Right renal pelvis (tissue), 4 donors: ENCODE measurements around the gene RSL1D1. TPM values are rescaled to one million over a fixed set of nuclear protein-coding genes. Genes with fewer than 3 reads are reported as not detected.
A peak's percentile ranks its signal among the peaks of the same experiment; 100 is the strongest.
"Not testable (repeated sequence)": the region's sequence is repeated elsewhere in the genome, so short reads cannot be mapped to it uniquely, and the experiment has no call there.

Experiments
- DNase-seq, 4 donors: peaks; one replicate each; pipeline ENCODE4 v3.0.0-alpha.2; 2013; ENCODE audit warnings: low read depth in 4 of 4, low spot score in 3 of 4, missing footprints in 1 of 4
- polyA plus RNA-seq, 4 donors: library from polyadenylated mRNA; unstranded; fragments of 120-200 nt; gene quantifications; one replicate each; pipeline ENCODE4 v1.2.1, GENCODE V29; 2013; ENCODE audit not compliant: insufficient read length in 4 of 4

The RSL1D1 gene
- polyA plus RNA-seq, 4 donors, result 231 to 286 (median 244) TPM

DNA sequence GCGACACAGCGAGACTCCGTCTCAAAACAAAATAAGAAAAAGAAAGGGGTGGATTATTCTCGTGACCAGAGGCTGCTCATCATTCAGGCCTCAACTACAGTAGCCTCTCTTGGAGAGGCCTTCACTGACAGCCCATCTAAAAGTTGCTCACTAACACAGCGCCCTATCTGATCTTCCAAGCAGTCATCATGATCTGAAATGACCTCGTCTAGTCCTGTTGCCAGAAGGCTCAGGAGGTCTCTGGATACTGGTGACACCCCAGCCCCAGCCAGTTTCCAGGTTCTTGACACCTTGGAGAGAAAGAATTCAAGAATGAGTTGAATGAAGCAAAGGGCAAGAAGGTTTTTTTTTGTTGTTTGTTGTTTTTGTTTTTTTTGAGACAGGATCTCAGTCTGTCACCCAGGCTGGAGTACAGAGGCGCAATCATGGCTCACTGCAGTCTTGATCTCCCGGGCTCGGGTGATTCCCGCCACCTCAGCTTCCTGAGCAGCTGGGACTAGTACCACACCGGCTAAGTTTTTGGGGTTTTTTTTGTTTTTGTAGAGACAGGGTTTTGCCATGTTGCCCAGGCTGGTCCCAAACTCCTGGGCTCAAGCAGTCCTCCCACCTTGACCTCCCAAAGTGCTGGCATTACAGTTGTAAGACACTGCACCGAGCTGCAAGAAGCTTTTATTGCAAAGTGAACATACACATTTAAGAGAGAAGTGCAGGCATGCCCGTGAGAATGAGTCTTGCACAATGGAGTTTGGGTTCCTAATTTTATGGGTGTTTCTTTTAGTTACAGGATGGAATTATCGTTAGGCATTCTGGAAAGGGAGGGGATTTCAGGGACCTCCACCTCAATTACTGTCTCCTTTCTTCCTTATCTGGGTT is 51.6 kb downstream of the RSL1D1 start:
- no peak for DNase-seq

- DNase-seq, result no peak
Measured at GRCh38 chr16:11799017-11799381, 52.3 kb downstream of the RSL1D1 start.

DNA sequence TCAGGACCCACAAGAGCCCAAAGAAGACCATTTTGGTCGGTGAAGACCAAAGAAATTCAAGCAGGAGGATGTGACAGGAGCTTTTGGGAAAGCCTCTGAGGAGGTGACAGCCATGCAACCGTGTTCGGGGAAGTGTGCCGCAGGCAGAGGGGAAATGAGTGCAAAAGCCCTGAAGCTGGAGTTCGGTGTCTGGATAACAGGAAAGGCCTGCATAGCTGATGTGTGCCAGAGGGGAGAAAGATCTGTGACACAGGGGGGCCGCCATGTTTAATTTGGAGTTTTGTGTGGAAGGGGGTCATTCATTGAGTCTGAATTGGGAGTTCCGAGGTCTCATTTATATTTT is 53.4 kb downstream of the RSL1D1 start:
- DNase-seq, result no peak

- DNase-seq, result peak; percentile 92 to 95 (median 93)
Measured at GRCh38 chr16:11797166-11797956, 54.0 kb downstream of the RSL1D1 start, which contains the start of gene ZC3H7A. ZC3H7A (minus strand) TSS chr16:11797258; CDS start chr16:11782354, 14,904 bp downstream.

- DNase-seq, result no peak
Measured at GRCh38 chr16:11796227-11797165, 54.8 kb downstream of the RSL1D1 start.

GRCh38 chr16:11795887-11796226 is 55.5 kb downstream of the RSL1D1 start:
- no peak for DNase-seq

DNA sequence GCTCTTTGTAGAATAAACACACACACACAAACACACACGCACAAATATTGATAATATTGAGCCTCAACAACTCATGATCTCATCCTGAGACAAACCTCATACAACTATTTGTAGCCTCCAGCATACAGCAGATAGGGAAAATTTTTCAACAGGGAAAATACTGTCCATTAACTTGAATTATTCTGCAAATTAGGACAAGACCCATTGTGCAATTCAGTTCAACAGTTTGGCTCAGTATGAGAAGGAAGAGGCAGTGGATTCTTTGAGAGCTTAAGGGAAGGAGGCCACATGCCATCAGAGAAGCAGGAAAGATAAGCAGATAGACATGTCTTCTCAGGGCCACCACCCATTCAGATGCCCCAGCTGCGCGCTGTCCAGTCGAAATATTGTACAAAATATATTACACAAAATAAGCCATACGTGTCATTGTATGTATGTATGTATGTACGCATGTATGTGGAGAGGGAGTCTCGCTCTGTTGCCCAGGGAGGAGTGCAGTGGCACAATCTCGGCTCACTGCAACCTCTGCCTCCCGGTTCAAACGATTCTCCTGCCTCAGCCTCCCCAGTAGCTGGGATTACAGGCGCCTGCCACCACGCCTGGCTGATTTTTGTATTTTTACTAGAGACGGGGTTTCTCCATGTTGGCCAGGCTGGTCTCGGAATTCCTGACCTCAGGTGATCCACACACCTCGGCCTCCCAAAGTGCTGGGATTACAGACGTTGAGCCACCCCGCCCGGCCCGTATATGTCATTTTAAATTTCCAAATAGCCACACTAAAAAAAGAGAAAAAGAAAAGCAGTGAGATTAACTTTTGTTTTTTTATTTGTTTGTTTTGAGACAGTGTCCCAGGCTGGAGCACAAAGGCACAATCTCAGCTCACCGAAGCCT is 56.1 kb downstream of the RSL1D1 start:
- no peak for DNase-seq

DNA sequence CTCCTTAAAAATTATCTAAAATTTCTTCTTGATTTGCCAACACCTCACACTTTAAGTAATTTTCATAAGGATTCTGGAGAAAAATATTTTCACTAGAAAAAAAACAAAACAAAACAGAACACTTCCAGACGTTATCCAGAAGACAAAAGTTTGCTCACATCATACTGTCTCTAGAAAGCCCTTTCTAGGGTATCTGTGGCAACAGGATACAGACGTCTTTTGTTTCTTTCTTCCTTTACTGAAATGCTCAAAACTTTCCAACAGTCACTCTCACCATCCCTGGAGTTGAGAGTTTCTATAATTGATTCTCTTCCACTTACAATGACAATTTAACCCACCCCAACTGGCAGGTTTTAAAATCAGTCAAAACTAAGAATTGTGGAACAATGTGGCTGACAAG is 56.9 kb downstream of the RSL1D1 start:
- DNase-seq, result no peak

- DNase-seq, result no peak
Measured at GRCh38 chr16:11793840-11794239, 57.5 kb downstream of the RSL1D1 start.

DNA sequence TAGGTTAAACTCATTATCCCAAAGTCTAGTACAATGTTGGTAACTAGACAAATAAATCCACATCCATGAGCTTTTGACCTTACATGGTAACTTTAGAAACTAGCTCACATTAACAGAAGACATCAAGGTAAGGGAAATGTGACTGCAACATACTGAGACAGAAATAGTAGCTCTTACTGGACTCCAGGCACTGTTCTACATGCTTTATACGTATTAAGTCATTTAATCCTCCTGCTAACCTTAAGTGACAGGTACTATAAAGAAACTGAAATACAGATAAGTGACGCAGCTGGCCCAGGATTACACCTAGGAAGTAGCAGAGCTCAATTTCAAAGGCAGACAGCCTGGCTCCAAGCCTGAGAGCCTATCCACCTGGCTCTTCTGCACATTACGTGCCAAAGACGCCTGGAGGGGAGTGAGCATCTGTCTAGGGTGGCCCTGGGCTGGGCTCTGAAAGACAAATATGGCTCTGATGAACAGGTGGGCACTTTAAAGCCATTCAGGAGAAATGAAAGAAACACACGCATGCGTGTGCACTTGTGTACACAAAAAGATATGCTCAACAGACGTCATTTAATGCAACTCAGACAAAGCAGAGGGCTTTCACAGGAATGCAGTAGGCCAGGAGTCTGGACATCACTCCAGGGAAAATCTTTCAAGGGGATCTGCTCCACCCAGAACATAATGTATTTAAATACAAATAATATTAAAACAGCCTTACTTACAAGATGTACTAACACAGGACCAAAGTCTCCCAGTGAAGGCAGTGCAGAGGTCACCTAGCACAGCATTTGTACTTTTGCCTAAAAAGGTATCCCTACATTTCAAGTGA is 58.7 kb downstream of the RSL1D1 start:
- DNase-seq, result no peak

DNA sequence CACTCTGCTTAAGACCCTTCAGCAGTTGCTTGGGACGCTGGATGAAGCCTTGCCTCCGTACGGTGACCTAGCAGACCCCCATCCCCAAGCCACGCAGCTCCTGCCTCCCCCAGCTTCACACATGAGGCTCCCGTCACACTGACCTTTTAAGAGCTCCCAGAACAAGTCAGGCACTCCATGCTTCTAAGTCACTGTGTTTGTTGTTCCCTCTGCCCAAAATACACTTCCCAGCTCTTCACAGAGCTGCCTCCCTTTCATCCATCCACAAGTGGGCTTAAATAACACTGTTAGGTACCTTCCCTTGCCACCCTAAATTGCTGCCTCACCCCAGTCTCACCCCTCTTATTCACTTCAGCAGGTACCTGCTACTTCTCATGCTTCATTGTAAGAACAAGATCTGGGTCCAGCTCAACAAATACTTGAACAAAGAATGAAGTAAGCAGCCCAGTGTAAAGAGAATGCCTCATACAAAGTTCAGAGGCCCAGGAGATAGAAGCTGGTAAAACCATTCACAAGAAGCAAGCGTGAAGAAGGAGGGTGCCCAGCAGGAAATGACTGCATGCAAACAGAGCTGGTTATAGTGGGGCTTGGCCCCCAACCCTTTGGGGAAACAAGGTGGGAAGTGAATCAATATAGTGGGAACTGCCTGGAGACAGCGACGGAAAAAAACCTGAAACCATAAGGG is 60.1 kb downstream of the RSL1D1 start:
- no peak for DNase-seq

- DNase-seq, result no peak
Measured at GRCh38 chr16:11788914-11789313, 62.4 kb downstream of the RSL1D1 start.

- not testable (repeated sequence) for DNase-seq
Measured at GRCh38 chr16:11784980-11785599, 66.3 kb downstream of the RSL1D1 start.

DNA sequence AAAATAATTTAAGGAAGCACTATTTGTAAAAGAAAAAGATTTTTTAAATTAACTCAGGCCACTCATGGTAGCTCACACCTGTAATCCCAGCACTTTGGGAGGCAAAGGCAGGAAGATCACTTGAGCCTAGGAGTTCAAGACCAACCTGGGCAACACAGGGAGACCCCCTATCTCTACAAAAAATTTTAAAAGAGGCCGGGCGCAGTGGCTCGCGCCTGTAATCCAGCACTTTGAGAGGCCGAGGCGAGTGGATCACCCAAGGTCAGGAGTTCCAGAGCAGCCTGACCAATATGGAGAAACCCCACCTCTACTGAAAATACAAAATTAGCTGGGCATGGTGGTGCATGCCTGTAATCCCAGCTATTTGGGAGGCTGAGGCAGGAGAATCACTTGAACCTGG is 67.0 kb downstream of the RSL1D1 start:
- not testable (repeated sequence) for DNase-seq

DNA sequence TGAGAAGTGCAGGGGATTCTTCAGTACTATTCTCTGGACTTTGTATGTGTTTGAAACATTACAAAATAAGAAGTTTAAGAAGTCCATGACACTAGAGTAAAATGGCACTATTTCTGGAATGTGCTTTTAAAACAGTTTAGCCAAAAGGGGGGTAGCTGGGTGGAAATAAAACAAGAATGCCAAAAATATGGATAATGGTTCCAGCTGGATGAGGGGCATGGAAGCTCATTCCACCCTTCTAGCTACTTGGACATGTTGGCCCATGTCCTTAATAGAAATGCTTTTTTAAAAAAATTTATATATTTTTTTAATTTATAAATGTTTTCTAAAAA is 67.3 kb downstream of the RSL1D1 start:
- no peak for DNase-seq
